ENCODE measurements around the gene PRPS1.
A peak's percentile ranks its signal among the peaks of the same experiment; 100 is the strongest.
"Not testable (repeated sequence)": the region's sequence is repeated elsewhere in the genome, so short reads cannot be mapped to it uniquely, and the experiment has no call there.

Gene PRPS1
- 55.6 to 60.8 reads per million in 2 donors for total RNA-seq

- peak; percentile 58 for DNase-seq
Observed at GRCh38 chrX:107627838-107628661, at the start of gene PRPS1. TSS of gene PRPS1 (plus strand) at chrX:107628510. CDS start at chrX:107628629, 119 bp downstream.

GRCh38 chrX:107579956-107580355, 48.4 kb upstream of the PRPS1 start:
- DNase-seq = no peak

- DNase-seq = no peak
Observed at GRCh38 chrX:107581923-107582322, 46.4 kb upstream of the PRPS1 start.

- no peak for DNase-seq
Observed at GRCh38 chrX:107589243-107589642, 39.1 kb upstream of the PRPS1 start.

- DNase-seq = no peak
Observed at GRCh38 chrX:107596651-107597050, 31.7 kb upstream of the PRPS1 start.

- DNase-seq = no peak
Observed at GRCh38 chrX:107597264-107597663, 31.0 kb upstream of the PRPS1 start.

GRCh38 chrX:107597791-107598190, 30.5 kb upstream of the PRPS1 start:
- DNase-seq = no peak

- DNase-seq = no peak
Observed at GRCh38 chrX:107599450-107599861, 28.9 kb upstream of the PRPS1 start.

GRCh38 chrX:107600366-107600765, 27.9 kb upstream of the PRPS1 start:
- DNase-seq = no peak

- DNase-seq = no peak
Observed at GRCh38 chrX:107601326-107601725, 27.0 kb upstream of the PRPS1 start.

- no peak for DNase-seq
Observed at GRCh38 chrX:107601759-107602158, 26.6 kb upstream of the PRPS1 start.

- no peak for DNase-seq
Observed at GRCh38 chrX:107602694-107603239, 25.5 kb upstream of the PRPS1 start.

- DNase-seq = no peak
Observed at GRCh38 chrX:107603429-107604159, 24.7 kb upstream of the PRPS1 start.

GRCh38 chrX:107609061-107609460, 19.2 kb upstream of the PRPS1 start:
- DNase-seq = not testable (repeated sequence)

GRCh38 chrX:107610667-107611066, 17.6 kb upstream of the PRPS1 start:
- no peak for DNase-seq

- no peak for DNase-seq
Observed at GRCh38 chrX:107619885-107620322, 8.4 kb upstream of the PRPS1 start.

GRCh38 chrX:107624893-107625292, 3.4 kb upstream of the PRPS1 start:
- no peak for DNase-seq

GRCh38 chrX:107625739-107626138, 2.6 kb upstream of the PRPS1 start:
- no peak for DNase-seq

- no peak for DNase-seq
Observed at GRCh38 chrX:107626481-107626880, 1.8 kb upstream of the PRPS1 start.

- no peak for DNase-seq
Observed at GRCh38 chrX:107626916-107627315, 1.4 kb upstream of the PRPS1 start.

- no peak for DNase-seq
Observed at GRCh38 chrX:107628662-107629539, 591 bp downstream of the PRPS1 start.

GRCh38 chrX:107629540-107629909, 1.2 kb downstream of the PRPS1 start:
- no peak for DNase-seq
